ENCODE data around the gene YWHAQ.

DNA sequence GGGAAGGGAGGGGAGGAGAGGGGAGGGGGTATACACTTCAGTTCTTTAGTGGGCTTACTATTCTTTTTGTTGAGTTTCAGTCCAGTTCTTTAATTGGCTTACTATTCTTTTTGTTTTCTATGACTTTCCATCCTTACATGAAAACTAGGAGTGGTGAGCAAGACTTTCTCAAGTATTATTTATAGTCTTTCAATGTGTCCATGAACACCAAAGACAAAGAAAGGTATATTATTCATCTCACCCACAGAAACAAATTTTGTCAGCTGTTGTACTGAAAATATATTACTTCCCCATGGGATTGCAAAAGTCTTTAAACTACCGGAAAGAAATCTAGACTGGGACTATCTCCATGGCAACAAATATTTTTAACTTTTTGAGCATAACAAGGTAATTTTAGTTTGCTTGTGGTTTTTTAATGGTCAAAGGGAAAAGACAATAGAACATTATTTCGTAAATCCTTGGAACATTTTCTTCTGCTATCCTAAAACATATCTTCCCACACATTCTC is 92.7 kb downstream of the YWHAQ start:
- TF ChIP-seq CTCF (IDR thresholded peaks at IDR 0.05) (no peak), EZH2 (IDR thresholded peaks at IDR 0.05) (no peak), EZH2phosphoT487 (IDR thresholded peaks at IDR 0.05) (no peak)

Measured in neural progenitor cell (in vitro differentiated cells).